CD4-positive, alpha-beta T cell treated with Interferon alpha-2 for 1 hour (primary cell): Measurements from ENCODE around the gene SPG7.

Experiments used
- DNase-seq, 2 donors: peaks; one replicate each; pipeline ENCODE4 v3.0.0-alpha.2; 2020 to 2022

SPG7 gene

DNA sequence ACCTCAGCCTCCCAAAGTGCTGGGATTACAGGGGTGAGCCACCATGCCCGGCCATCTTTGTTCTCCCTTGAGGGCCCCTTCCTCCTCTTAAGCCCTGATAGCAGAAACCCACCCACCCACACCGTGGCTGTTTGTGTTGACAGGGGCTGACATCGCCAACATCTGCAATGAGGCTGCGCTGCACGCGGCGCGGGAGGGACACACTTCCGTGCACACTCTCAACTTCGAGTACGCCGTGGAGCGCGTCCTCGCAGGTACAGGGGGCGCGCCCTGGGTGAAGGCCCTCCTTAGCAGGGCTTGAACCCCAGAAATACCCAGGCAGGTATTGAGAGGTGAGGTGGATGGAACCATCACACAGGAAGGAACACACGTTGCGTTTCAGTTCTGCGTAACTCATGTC lies 39.7 kb downstream of the SPG7 start:
- DNase-seq, result no peak

DNA sequence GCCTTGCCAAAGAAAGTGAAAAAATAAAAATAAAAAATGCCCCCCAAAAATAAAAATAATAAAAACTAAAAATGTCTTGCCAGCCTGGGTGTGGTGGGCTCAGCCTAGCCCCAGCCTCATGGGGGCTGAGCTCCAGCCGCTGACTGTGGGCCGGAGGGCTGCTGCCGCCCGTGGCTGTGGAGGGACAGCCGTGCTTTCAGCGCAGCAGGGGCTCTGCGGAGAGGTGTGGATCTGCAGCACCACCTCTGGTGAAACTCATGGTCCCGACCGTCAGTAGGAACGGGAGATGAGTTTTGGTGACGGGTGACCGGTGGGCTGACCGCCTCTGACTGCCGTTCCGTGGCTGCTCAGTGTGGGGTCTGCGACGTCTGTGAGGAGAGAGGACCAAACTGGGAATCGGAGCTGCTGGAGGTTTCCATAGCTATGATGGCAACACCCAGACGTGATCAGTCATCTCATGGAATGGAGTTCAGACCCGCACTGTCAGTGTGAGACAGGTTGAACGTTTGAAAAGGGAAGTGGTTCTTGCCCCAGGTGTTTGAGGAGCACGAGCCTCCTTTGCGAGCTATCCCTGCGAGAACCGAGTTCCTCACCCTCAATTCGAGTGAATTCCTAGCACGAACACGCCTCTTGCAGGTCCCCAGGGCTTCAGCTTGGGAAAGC lies 40.3 kb downstream of the SPG7 start:
- DNase-seq, result no peak

GRCh38 chr16:89549007-89549700 lies 41.0 kb downstream of the SPG7 start:
- peak in 1 of 2 donors; percentile 35 for DNase-seq

GRCh38 chr16:89550421-89551007 lies 42.3 kb downstream of the SPG7 start:
- DNase-seq, result no peak

DNA sequence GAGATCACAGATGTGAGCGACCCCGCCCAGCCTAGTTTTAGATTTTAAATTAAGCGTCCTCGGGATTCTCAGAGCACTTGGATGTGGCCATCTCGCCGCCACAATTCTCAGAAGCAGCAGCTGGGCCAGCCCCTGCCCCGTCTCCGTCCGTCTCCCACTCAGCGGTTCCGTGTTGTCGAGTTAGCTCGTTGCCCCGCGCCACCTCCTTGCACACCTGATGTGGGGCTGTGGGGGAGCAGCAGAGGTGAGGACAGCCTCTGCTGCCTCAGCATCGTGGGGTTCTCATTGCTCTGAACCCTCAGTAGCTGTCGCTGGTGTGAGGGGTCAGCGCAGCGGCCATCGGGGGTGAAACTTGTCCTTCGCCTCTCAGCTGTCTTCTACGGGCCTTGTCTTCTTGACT lies 44.1 kb downstream of the SPG7 start:
- no peak for DNase-seq

DNA sequence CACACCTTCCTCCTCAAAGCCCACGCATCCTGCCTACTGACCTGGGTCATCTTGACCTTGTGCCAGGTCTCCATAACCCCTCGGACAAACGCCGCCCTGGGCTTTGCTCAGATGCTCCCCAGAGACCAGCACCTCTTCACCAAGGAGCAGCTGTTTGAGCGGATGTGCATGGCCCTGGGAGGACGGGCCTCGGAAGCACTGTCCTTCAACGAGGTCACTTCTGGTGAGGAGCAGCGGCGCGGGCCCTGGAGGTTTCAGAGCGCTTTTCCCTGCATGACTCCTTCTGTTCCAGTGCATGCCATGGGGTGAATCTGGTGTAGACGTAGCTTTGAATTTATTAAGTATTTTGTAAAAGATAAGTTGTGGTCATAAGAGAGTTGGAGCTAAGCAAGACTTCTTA lies 44.7 kb downstream of the SPG7 start:
- no peak for DNase-seq

DNA sequence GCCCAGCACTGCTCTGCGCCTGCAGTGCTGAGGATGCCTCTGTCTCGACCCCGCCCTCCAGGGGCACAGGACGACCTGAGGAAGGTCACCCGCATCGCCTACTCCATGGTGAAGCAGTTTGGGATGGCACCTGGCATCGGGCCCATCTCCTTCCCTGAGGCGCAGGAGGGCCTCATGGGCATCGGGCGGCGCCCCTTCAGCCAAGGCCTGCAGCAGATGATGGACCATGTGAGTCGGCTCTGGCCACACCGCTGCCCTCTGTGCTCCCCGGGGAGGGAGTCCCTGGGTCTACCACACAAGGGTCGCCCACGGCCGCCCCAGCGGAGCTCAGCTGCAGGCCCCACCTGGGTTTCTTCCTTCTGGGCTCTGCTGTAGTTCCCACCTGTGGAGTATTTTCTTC lies 45.5 kb downstream of the SPG7 start:
- DNase-seq, result no peak

GRCh38 chr16:89554343-89554742 lies 46.1 kb downstream of the SPG7 start:
- DNase-seq, result no peak

DNA sequence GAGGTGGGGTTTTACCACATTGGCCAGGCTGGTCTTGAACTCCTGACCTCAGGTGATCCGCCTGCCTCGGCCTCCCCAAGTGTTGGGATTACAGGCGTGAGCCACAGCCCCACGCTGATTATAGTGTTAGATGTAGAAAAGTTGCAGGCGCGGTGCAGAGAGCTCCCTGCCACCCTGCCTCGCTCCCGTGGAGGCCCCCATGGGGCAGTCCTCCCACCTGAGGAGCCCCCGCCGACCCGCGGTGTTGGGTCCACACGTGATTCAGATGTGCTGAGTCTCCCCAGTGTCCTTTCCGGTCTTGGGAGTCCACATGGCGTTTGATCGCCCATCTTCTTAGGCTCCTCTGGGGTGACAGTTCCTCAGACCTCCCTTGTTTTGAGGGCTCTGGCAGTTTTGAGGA lies 47.1 kb downstream of the SPG7 start:
- no peak for DNase-seq

- DNase-seq, result no peak
Measured at GRCh38 chr16:89555780-89556179, 47.6 kb downstream of the SPG7 start.

- DNase-seq, result peak; percentile 74 to 83
Measured at GRCh38 chr16:89556750-89557689, 48.8 kb downstream of the SPG7 start.

- no peak for DNase-seq
Measured at GRCh38 chr16:89557690-89558490, 49.7 kb downstream of the SPG7 start.

GRCh38 chr16:89560378-89561141 lies 52.4 kb downstream of the SPG7 start, which contains the start of gene RPL13:
Gene RPL13, plus strand, starts transcription at chr16:89560682. Its CDS starts 278 bp downstream, at chr16:89560960.
- DNase-seq, result peak; percentile 93 to 95

- DNase-seq, result no peak
Measured at GRCh38 chr16:89561142-89561883, 53.1 kb downstream of the SPG7 start.

DNA sequence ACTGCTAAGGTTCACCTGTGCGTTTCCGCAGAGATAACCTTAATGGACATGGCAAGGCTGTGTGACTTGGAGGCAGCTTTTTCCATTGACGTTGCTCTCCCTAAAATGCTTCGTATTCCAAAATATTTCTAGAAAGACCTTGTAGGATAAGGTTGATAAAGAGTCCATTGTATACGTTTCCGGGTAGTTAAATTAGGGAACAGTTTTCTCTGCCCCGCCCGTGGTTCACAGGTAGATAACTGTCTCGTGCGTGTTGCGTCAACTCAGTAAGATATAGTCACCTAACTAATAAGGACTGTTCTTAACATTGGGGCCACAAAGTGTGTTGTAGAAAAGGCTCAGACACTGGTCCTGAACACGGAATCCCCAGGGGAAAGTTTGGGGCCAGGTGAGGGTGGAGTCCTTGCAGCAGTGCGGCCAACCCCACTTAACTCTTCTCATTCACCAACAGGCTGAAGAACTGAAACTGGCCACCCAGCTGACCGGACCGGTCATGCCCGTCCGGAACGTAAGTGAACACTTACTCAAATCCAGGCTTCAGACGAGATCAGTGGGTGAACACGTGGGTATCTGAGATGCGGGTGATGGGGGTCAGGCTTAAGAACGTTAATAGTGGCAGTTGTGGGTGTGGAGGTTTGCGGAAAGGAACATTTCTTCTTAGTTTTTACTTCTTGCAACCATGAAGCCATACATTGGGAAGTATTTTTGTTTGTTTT lies 53.8 kb downstream of the SPG7 start:
- DNase-seq, result no peak

DNA sequence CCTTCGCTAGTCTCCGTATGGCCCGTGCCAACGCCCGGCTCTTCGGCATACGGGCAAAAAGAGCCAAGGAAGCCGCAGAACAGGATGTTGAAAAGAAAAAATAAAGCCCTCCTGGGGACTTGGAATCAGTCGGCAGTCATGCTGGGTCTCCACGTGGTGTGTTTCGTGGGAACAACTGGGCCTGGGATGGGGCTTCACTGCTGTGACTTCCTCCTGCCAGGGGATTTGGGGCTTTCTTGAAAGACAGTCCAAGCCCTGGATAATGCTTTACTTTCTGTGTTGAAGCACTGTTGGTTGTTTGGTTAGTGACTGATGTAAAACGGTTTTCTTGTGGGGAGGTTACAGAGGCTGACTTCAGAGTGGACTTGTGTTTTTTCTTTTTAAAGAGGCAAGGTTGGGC lies 54.7 kb downstream of the SPG7 start:
- no peak for DNase-seq

- DNase-seq, result no peak
Measured at GRCh38 chr16:89563639-89564392, 55.6 kb downstream of the SPG7 start.

DNA sequence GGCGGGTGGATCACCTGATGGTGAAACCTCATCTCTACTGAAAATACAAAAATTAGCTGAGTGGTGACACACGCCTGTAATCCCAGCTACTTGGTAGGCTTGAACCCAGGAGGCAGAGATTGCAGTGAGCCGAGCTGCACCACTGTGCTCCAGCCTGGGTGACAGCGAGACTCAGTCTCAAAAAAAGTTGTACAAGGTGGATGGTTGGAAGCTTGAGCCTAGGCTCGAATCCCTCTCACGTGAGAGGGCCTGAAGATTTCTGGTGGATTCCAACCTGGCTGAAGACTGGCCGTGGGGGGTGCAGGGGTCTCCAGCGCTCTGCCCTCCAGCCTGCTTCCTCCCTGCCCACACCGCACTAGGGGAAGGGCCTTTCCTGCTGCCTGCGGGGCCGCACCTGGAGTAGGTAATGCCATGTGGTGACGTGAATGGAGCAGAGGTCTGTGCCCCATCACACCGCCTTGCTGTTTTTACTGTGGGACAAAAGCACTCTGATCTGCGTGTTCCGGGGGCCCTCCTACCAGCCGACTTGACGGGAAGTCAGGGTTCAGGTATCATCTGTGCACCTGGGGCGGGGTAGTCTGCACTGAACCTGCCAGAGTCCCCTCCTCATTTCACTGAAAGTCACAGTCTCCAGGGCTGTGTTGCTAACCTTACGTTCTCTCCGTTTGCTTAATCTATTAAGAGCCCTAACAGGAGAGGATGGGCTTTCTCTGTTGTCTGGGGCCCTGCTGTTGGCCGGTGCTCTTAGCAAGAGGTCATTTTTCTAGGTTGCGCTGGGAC lies 56.5 kb downstream of the SPG7 start:
- DNase-seq, result no peak

- no peak for DNase-seq
Measured at GRCh38 chr16:89565256-89565505, 57.0 kb downstream of the SPG7 start.
